CD4-positive, alpha-beta T cell (primary cell): ENCODE results near the gene WDR90. TPM values are rescaled to one million over a fixed set of nuclear protein-coding genes. Genes with fewer than 3 reads are reported as not detected.
A peak's percentile ranks its signal among the peaks of the same experiment; 100 is the strongest.

Experiments
- ATAC-seq: fragments of 200-7000 bp; cut with Tn5 transposase; one replicate; pipeline ENCODE4 v1.10.0; 2022; ENCODE audit warnings: mild to moderate bottlenecking; ENCODE audit not compliant: poor library complexity
- CTCF ChIA-PET: fragments of 350-600 bp; sonication (Branson Sonifier 250); formaldehyde crosslinking; loops from one replicate; lab custom pipeline; 2021; ENCODE audit warnings: antibody characterized with exemption, inconsistent platforms; lab: Charles Lee
- POLR2A ChIA-PET: fragments of 350-600 bp; sonication (Branson Sonifier 250); formaldehyde crosslinking; loops from one replicate; lab custom pipeline; 2021; ENCODE audit warnings: antibody characterized with exemption, inconsistent platforms; lab: Charles Lee
- DNase-seq, 14 experiments: peaks; one replicate each; pipeline ENCODE4 v3.0.0-alpha.2; 2013 to 2020; ENCODE audit warnings: mixed read lengths in 2 of 14
- H3K27ac ChIP-seq, 2 donors: one replicate each; pipeline versions ENCODE4 v1.5.1 to v1.7.0; 2013; ENCODE audit warnings: low read length in 2 of 2, low read depth in 1 of 2, mild to moderate bottlenecking in 1 of 2
- H3K27me3 ChIP-seq, 2 experiments: 1 replicate in 1 of 2; 2 replicates in 1 of 2; pipeline versions ENCODE4 v1.6.1 to v1.7.0; 2013; ENCODE audit warnings: low read length in 2 of 2, control low read depth in 1 of 2, mild to moderate bottlenecking in 1 of 2, moderate library complexity in 1 of 2; ENCODE audit not compliant: insufficient read depth in 2 of 2, control insufficient read depth in 1 of 2
- H3K36me3 ChIP-seq: one replicate; pipeline ENCODE4 v1.6.1; 2013; ENCODE audit warnings: low read length, control low read depth; ENCODE audit not compliant: insufficient read depth
- H3K4me1 ChIP-seq: one replicate; pipeline ENCODE4 v1.6.1; 2013; ENCODE audit warnings: low read length, control low read depth; ENCODE audit not compliant: insufficient read depth
- H3K4me3 ChIP-seq: one replicate; pipeline ENCODE4 v1.5.1; 2013; ENCODE audit warnings: mild to moderate bottlenecking, low read length, moderate library complexity
- H3K9me3 ChIP-seq, 2 experiments: 1 replicate in 1 of 2; 2 replicates in 1 of 2; pipeline versions ENCODE4 v1.6.1 to v1.7.0; 2013; ENCODE audit warnings: low read length in 2 of 2, mild to moderate bottlenecking in 2 of 2, control low read depth in 1 of 2, moderate library complexity in 1 of 2; ENCODE audit not compliant: control insufficient read depth in 1 of 2, insufficient read depth in 1 of 2
- H3K27ac Mint-ChIP-seq: one replicate; pipeline ENCODE4 v1.8.0; 2020; ENCODE audit warnings: mixed read lengths
- H3K27me3 Mint-ChIP-seq: one replicate; pipeline ENCODE4 v1.8.0; 2021; ENCODE audit warnings: mixed read lengths
- H3K36me3 Mint-ChIP-seq: one replicate; pipeline ENCODE4 v1.8.0; 2021; ENCODE audit warnings: low read depth, mixed read lengths
- H3K4me1 Mint-ChIP-seq: one replicate; pipeline ENCODE4 v1.8.0; 2021; ENCODE audit warnings: low read depth, mixed read lengths
- H3K4me3 Mint-ChIP-seq: one replicate; pipeline ENCODE4 v1.8.0; 2020; ENCODE audit warnings: mild to moderate bottlenecking, mixed read lengths
- H3K9me3 Mint-ChIP-seq: one replicate; pipeline ENCODE4 v1.8.0; 2020; ENCODE audit warnings: mixed read lengths
- intact Hi-C, 2 experiments: fragments of 100-400 bp; cut with DNase I in 1 of 2; cut with micrococcal nuclease in 1 of 2; formaldehyde crosslinking; loops; one replicate each; pipeline versions ENCODE4 v1.15.1 to v1.9.0; 2023 to 2025; cut with DNase I, micrococcal nuclease
- total RNA-seq, 174 experiments: library from RNA in 2 of 174; stranded (reverse) in 2 of 174; gene quantifications; one replicate each; pipeline ENCODE4 v1.2.3 and lab custom pipeline; 2021 to 2026
- TF ChIP-seq, protein P1 (sequence below): fragments of 200-600 bp; IDR thresholded peaks from one replicate; pipeline ENCODE4 v1.8.0; 2022; ENCODE audit warnings: antibody characterized with exemption, mild to moderate bottlenecking

The WDR90 gene
- total RNA-seq, 2 experiments from 2014 or later, result 8.1 to 10.3 TPM

- peaks cover 22% of the 10 kb centered on the region for H3K4me1 Mint-ChIP-seq
- ATAC-seq (no peak), DNase-seq (peak in 3 of 14 experiments; percentile 32 to 64 (median 54))
- H3K9me3 Mint-ChIP-seq, result no peaks in the 10 kb centered on the region
- peaks cover 5% of the 10 kb centered on the region for H3K36me3 Mint-ChIP-seq
- H3K4me3 ChIP-seq, result peak overlapping the region; percentile 69
- H3K27me3 ChIP-seq, result no peaks in the 10 kb centered on the region
- H3K9me3 ChIP-seq, result peaks cover 0 to 7% of the 10 kb centered on the region in 2 experiments
- ChIA-PET POLR2A (interaction anchor here (0.8 to 4.1 kb wide), 7 partner anchors 10 to 270 kb away, joined by 3 to 55 read pairs (median 12); partner anchors contain the start of genes ANTKMT, JMJD8, METRN and METTL26), CTCF (interaction anchor here (1.7 to 2.0 kb wide), 2 partner anchors 27 to 47 kb away, joined by 6 to 8 read pairs; partner anchors contain the start of genes CIAO3 and RHOT2)
- no peaks in the 10 kb centered on the region for H3K36me3 ChIP-seq
- TF ChIP-seq, protein P1, sequence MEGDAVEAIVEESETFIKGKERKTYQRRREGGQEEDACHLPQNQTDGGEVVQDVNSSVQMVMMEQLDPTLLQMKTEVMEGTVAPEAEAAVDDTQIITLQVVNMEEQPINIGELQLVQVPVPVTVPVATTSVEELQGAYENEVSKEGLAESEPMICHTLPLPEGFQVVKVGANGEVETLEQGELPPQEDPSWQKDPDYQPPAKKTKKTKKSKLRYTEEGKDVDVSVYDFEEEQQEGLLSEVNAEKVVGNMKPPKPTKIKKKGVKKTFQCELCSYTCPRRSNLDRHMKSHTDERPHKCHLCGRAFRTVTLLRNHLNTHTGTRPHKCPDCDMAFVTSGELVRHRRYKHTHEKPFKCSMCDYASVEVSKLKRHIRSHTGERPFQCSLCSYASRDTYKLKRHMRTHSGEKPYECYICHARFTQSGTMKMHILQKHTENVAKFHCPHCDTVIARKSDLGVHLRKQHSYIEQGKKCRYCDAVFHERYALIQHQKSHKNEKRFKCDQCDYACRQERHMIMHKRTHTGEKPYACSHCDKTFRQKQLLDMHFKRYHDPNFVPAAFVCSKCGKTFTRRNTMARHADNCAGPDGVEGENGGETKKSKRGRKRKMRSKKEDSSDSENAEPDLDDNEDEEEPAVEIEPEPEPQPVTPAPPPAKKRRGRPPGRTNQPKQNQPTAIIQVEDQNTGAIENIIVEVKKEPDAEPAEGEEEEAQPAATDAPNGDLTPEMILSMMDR, result no peak
- no peak overlapping the region for H3K27ac ChIP-seq
- H3K4me1 ChIP-seq, result peaks cover 58% of the 10 kb centered on the region
- H3K27me3 Mint-ChIP-seq, result no peaks in the 10 kb centered on the region
- H3K27ac Mint-ChIP-seq, result no peak overlapping the region
- H3K4me3 Mint-ChIP-seq, result peak overlapping the region; percentile 70
- intact Hi-C loops, result loop anchor here in 1 of 2 experiments (10.0 kb wide), 2 partner anchors 720 to 1270 kb away; partner anchors contain the start of genes RNF151, RPS2 and UNKL
Measured at GRCh38 chr16:694187-694862, 45.2 kb downstream of the WDR90 start.

- ATAC-seq (no peak), DNase-seq (peak in 1 of 14 experiments; percentile 57)
- H3K4me1 Mint-ChIP-seq, result peaks cover 16% of the 10 kb centered on the region
- TF ChIP-seq, protein P1, result no peak
- Histone ChIP-seq H3K9me3 (peaks cover 0 to 9% of the 10 kb centered on the region in 2 experiments), H3K4me1 (peaks cover 58% of the 10 kb centered on the region), H3K27me3 (peaks cover 0 to 2% of the 10 kb centered on the region in 2 experiments), H3K27ac (no peak overlapping the region), H3K36me3 (no peaks in the 10 kb centered on the region), H3K4me3 (peak overlapping the region; percentile 69)
- H3K36me3 Mint-ChIP-seq, result peaks cover 5% of the 10 kb centered on the region
- peak overlapping the region; percentile 20 for H3K4me3 Mint-ChIP-seq
- intact Hi-C loops, result loop anchor here in 1 of 2 experiments (10.0 kb wide), 2 partner anchors 720 to 1270 kb away; partner anchors contain the start of genes RNF151, RPS2 and UNKL
- H3K9me3 Mint-ChIP-seq, result no peaks in the 10 kb centered on the region
- ChIA-PET POLR2A (interaction anchor here (0.6 to 4.1 kb wide), 25 partner anchors 9 to 1452 kb away, joined by 3 to 55 read pairs (median 7); partner anchors contain the start of genes ANTKMT, CAPN15, CCDC78 and CHTF18), CTCF (interaction anchor here (1.2 to 2.0 kb wide), 3 partner anchors 27 to 58 kb away, joined by 4 to 8 read pairs (median 6); partner anchors contain the start of genes CIAO3 and RHOT2)
- H3K27me3 Mint-ChIP-seq, result no peaks in the 10 kb centered on the region
- no peak overlapping the region for H3K27ac Mint-ChIP-seq
Measured at GRCh38 chr16:694863-695354, 45.7 kb downstream of the WDR90 start.

DNA sequence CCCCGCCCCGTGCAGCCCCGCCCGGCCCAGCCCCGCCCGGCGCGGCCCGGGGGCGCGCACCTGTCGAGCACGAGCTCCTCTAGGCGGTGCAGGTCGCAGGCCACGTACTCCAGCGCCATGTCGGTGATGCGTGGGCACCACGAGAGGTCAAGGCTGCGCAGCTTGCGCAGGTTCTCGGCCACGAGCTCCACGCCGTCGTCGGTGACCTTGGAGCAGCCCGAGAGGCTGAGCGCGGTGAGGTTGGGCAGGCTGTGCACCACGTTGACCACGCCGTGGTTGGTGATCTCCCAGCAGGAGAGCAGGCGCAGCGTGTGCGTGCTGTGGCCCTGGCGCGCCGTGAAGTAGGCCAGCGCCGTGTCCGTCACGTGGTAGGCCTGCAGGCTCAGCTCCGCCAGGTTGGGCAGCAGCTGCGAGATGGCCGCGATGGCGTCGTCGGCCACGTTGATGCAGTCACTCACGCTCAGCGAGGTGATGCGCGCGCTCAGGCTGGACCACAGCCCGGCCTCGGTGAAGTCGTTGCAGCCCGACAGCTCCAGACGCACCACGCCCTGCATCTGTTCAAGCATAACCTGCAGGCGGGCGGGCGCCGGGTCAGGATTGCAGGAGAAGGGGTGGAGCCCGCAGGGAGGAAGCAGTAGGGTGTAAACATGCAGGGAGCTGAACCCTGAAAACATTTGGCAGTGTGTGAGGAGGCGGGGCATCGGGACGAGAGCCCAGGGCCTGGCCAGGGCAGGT lies 46.4 kb downstream of the WDR90 start:
- peaks cover 59% of the 10 kb centered on the region for H3K4me1 ChIP-seq
- H3K9me3 Mint-ChIP-seq, result no peaks in the 10 kb centered on the region
- DNase-seq, result peak; percentile 40 to 86 (median 73)
- H3K27me3 Mint-ChIP-seq, result no peaks in the 10 kb centered on the region
- H3K4me1 Mint-ChIP-seq, result peaks cover 11% of the 10 kb centered on the region
- H3K27ac ChIP-seq, result no peak overlapping the region
- peaks cover 0 to 14% of the 10 kb centered on the region in 2 experiments for H3K9me3 ChIP-seq
- no peaks in the 10 kb centered on the region for H3K36me3 Mint-ChIP-seq
- ChIA-PET POLR2A (interaction anchor here (0.5 to 4.1 kb wide), 30 partner anchors 8 to 1452 kb away, joined by 3 to 55 read pairs (median 6); partner anchors contain the start of genes ANTKMT, CAPN15, CCDC78 and CHTF18), CTCF (interaction anchor here (1.2 to 2.0 kb wide), 3 partner anchors 28 to 59 kb away, joined by 4 to 8 read pairs (median 6); partner anchors contain the start of genes CIAO3 and RHOT2)
- peak overlapping the region; percentile 80 for H3K4me3 Mint-ChIP-seq
- H3K4me3 ChIP-seq, result peak overlapping the region; percentile 69
- TF ChIP-seq, protein P1, result no peak
- H3K27me3 ChIP-seq, result peaks cover 0 to 2% of the 10 kb centered on the region in 2 experiments
- H3K27ac Mint-ChIP-seq, result peak overlapping the region; percentile 72
- intact Hi-C loops, result loop anchor here in 1 of 2 experiments (10.0 kb wide), 2 partner anchors 719 to 1269 kb away; partner anchors contain the start of genes RNF151, RPS2 and UNKL
- peak; percentile 73 for ATAC-seq
- no peaks in the 10 kb centered on the region for H3K36me3 ChIP-seq
